Smooth muscle cell (in vitro differentiated cells): ENCODE data around the gene KCNJ15. TPM values are rescaled to one million over a fixed set of nuclear protein-coding genes. Genes with fewer than 3 reads are reported as not detected.
A peak's percentile ranks its signal among the peaks of the same experiment; 100 is the strongest.

Experiments
- DNase-seq: peaks from one replicate; lab custom pipeline; 2025; ENCODE audit not compliant: unreplicated experiment; lab: John Stamatoyannopoulos, UW
- H2AFZ ChIP-seq: fragments of 200-600 bp; sonication (generic); 2 replicates; pipeline ENCODE4 v1.6.0; 2016; ENCODE audit warnings: antibody characterized with exemption, low read depth, mild to moderate bottlenecking
- H3F3A ChIP-seq: fragments of 200-600 bp; sonication (generic); 2 replicates; pipeline ENCODE4 v1.6.0; 2017; ENCODE audit warnings: antibody characterized with exemption, low read depth
- H3K27ac ChIP-seq: fragments of 200-600 bp; sonication (generic); 2 replicates; pipeline ENCODE4 v1.5.1; 2016; ENCODE audit warnings: low read depth, mild to moderate bottlenecking
- H3K27me3 ChIP-seq: fragments of 200-600 bp; sonication (generic); 2 replicates; pipeline ENCODE4 v1.6.1; 2016; ENCODE audit warnings: low read depth, mild to moderate bottlenecking
- H3K36me3 ChIP-seq: fragments of 200-600 bp; sonication (generic); 2 replicates; pipeline ENCODE4 v1.5.1; 2016; ENCODE audit warnings: low read depth
- H3K4me1 ChIP-seq: fragments of 200-600 bp; sonication (generic); 2 replicates; pipeline ENCODE4 v1.5.1; 2016; ENCODE audit warnings: low read depth
- H3K4me2 ChIP-seq: fragments of 200-600 bp; sonication (generic); 2 replicates; pipeline ENCODE4 v1.6.0; 2016; ENCODE audit warnings: mild to moderate bottlenecking
- H3K4me3 ChIP-seq: fragments of 200-600 bp; sonication (generic); 2 replicates; pipeline ENCODE4 v1.5.1; 2016; ENCODE audit warnings: mild to moderate bottlenecking
- H3K79me2 ChIP-seq: fragments of 200-600 bp; sonication (generic); 2 replicates; pipeline ENCODE4 v1.6.0; 2016; ENCODE audit warnings: low read depth, mild to moderate bottlenecking
- H3K9ac ChIP-seq: fragments of 200-600 bp; sonication (generic); 2 replicates; pipeline ENCODE4 v1.6.0; 2016; ENCODE audit warnings: low read depth
- H3K9me3 ChIP-seq: fragments of 200-600 bp; sonication (generic); replicated peaks from 2 replicates; pipeline ENCODE4 v1.5.1; 2016; ENCODE audit warnings: low read depth
- H4K20me1 ChIP-seq: fragments of 200-600 bp; sonication (generic); 2 replicates; pipeline ENCODE4 v1.6.0; 2016; ENCODE audit warnings: low read depth
- CTCF ChIP-seq: fragments of 200-600 bp; sonication (generic); IDR thresholded peaks from 2 replicates; pipeline ENCODE4 v1.5.1; 2017; ENCODE audit warnings: borderline replicate concordance, mild to moderate bottlenecking, antibody characterized with exemption; ENCODE audit not compliant: insufficient read depth, poor library complexity, severe bottlenecking
- WGBS: methylation state at CpG from one replicate; pipeline ENCODE4 v1.1.7; 2016; ENCODE audit warnings: low lambda C conversion rate; 5-methylcytosine and 5-hydroxymethylcytosine counted together
- polyA plus RNA-seq: library from polyadenylated mRNA; unstranded; fragments of >200 nt; fragmentation: Nextera tagmentation; extraction: Ambion mirVana; gene quantifications from 2 replicates; pipeline ENCODE4 v1.2.1, GENCODE V29; 2016
- total RNA-seq: library from RNA; depleted of rRNA; stranded (reverse); fragments of >200 nt; gene quantifications from 2 replicates; pipeline ENCODE4 v1.2.3, GENCODE V29; 2014

The KCNJ15 gene
- total and polyA plus RNA-seq, 2 experiments from 2014 or later = 4.2 to 21.9 TPM

- Histone ChIP-seq H3K27me3 (no peaks in the 10 kb centered on the region), H4K20me1 (no peaks in the 10 kb centered on the region), H3K4me3 (no peak overlapping the region), H3K9me3 (no peaks in the 10 kb centered on the region), H3K36me3 (no peaks in the 10 kb centered on the region), H3K4me2 (no peak overlapping the region), H3F3A (peaks cover 3% of the 10 kb centered on the region), H3K4me1 (peaks cover 5% of the 10 kb centered on the region), H3K9ac (no peak overlapping the region), H2AFZ (no peak overlapping the region), H3K27ac (no peak overlapping the region), H3K79me2 (no peaks in the 10 kb centered on the region)
- WGBS = 95% methylated on average over 6 of the region's 6 CpGs
- no peak for DNase-seq
- TF ChIP-seq CTCF = no peak
These were observed 3.6 kb downstream of the KCNJ15 start for GRCh38 chr21:38260426-38260825.

- Histone ChIP-seq H3K27ac (no peak overlapping the region), H4K20me1 (no peaks in the 10 kb centered on the region), H3K9ac (no peak overlapping the region), H3K4me2 (no peak overlapping the region), H3F3A (peaks cover 3% of the 10 kb centered on the region), H3K4me1 (peaks cover 5% of the 10 kb centered on the region), H3K36me3 (no peaks in the 10 kb centered on the region), H3K27me3 (no peaks in the 10 kb centered on the region), H2AFZ (no peak overlapping the region), H3K79me2 (no peaks in the 10 kb centered on the region), H3K4me3 (no peak overlapping the region), H3K9me3 (no peaks in the 10 kb centered on the region)
- DNase-seq = no peak
- 95% methylated on average over 2 of the region's 2 CpGs for WGBS
- no peak for TF ChIP-seq CTCF
These were observed 5.1 kb downstream of the KCNJ15 start for GRCh38 chr21:38261851-38262250.

- no peaks in the 10 kb centered on the region for H3K9me3 ChIP-seq
- no peak overlapping the region for H3K4me3 ChIP-seq
- H3F3A ChIP-seq = peaks cover 3% of the 10 kb centered on the region
- H3K9ac ChIP-seq = no peak overlapping the region
- no peaks in the 10 kb centered on the region for H3K79me2 ChIP-seq
- DNase-seq = no peak
- peaks cover 10% of the 10 kb centered on the region for H3K4me1 ChIP-seq
- H4K20me1 ChIP-seq = no peaks in the 10 kb centered on the region
- H3K27ac ChIP-seq = no peak overlapping the region
- no peaks in the 10 kb centered on the region for H3K36me3 ChIP-seq
- H3K27me3 ChIP-seq = no peaks in the 10 kb centered on the region
- no peak overlapping the region for H2AFZ ChIP-seq
- WGBS = 71% methylated on average over 8 of the region's 8 CpGs
- no peak overlapping the region for H3K4me2 ChIP-seq
- no peak for TF ChIP-seq CTCF
These were observed 6.7 kb downstream of the KCNJ15 start for GRCh38 chr21:38263493-38263892.

GRCh38 chr21:38264571-38264970, 7.8 kb downstream of the KCNJ15 start:
- Histone ChIP-seq H3K4me1 (peaks cover 17% of the 10 kb centered on the region), H3K36me3 (no peaks in the 10 kb centered on the region), H3K4me3 (no peak overlapping the region), H3K79me2 (no peaks in the 10 kb centered on the region), H3K9ac (no peak overlapping the region), H3K27me3 (no peaks in the 10 kb centered on the region), H3K4me2 (peak overlapping the region; percentile 3), H3K9me3 (no peaks in the 10 kb centered on the region), H3K27ac (no peak overlapping the region), H4K20me1 (no peaks in the 10 kb centered on the region), H2AFZ (no peak overlapping the region), H3F3A (no peaks in the 10 kb centered on the region)
- TF ChIP-seq CTCF = no peak
- no peak for DNase-seq
- 66% methylated on average over 3 of the region's 3 CpGs for WGBS
